Eye (tissue), 1 donor: Measurements from ENCODE around the gene SYNE1.
A peak's percentile ranks its signal among the peaks of the same experiment; 100 is the strongest.

Experiments
- DNase-seq: peaks from one replicate; pipeline ENCODE4 v3.0.0-alpha.2; 2015

Gene SYNE1

GRCh38 chr6:152123076-152123475, 514.1 kb downstream of the SYNE1 start:
- no peak for DNase-seq

GRCh38 chr6:152122434-152122833, 514.7 kb downstream of the SYNE1 start:
- no peak for DNase-seq

- DNase-seq, result no peak
Observed at GRCh38 chr6:152121910-152122309, 515.3 kb downstream of the SYNE1 start.

- no peak for DNase-seq
Observed at GRCh38 chr6:152119831-152120230, 517.3 kb downstream of the SYNE1 start.

- no peak for DNase-seq
Observed at GRCh38 chr6:152118678-152119077, 518.5 kb downstream of the SYNE1 start.

- DNase-seq, result no peak
Observed at GRCh38 chr6:152118224-152118623, 518.9 kb downstream of the SYNE1 start.

- DNase-seq, result no peak
Observed at GRCh38 chr6:152117156-152118133, 519.7 kb downstream of the SYNE1 start.

- DNase-seq, result no peak
Observed at GRCh38 chr6:152112491-152113261, 524.5 kb downstream of the SYNE1 start.

GRCh38 chr6:152110886-152111820, 526.0 kb downstream of the SYNE1 start:
- DNase-seq, result no peak

GRCh38 chr6:152107973-152108372, 529.2 kb downstream of the SYNE1 start:
- DNase-seq, result no peak

- DNase-seq, result no peak
Observed at GRCh38 chr6:152100183-152100618, 537.0 kb downstream of the SYNE1 start.

GRCh38 chr6:152099446-152100182, 537.5 kb downstream of the SYNE1 start:
- DNase-seq, result no peak

- DNase-seq, result no peak
Observed at GRCh38 chr6:152098683-152099082, 538.5 kb downstream of the SYNE1 start.

- peak; percentile 60 for DNase-seq
Observed at GRCh38 chr6:152096863-152097496, 540.2 kb downstream of the SYNE1 start.

GRCh38 chr6:152094992-152095592, 542.1 kb downstream of the SYNE1 start:
- peak; percentile 14 for DNase-seq

GRCh38 chr6:152094276-152094675, 542.9 kb downstream of the SYNE1 start:
- DNase-seq, result no peak

- DNase-seq, result no peak
Observed at GRCh38 chr6:152093711-152094110, 543.5 kb downstream of the SYNE1 start.

GRCh38 chr6:152091851-152092341, 545.3 kb downstream of the SYNE1 start:
- no peak for DNase-seq

- DNase-seq, result no peak
Observed at GRCh38 chr6:152091201-152091600, 546.0 kb downstream of the SYNE1 start.

GRCh38 chr6:152089992-152090391, 547.2 kb downstream of the SYNE1 start:
- no peak for DNase-seq

GRCh38 chr6:152087701-152088100, 549.5 kb downstream of the SYNE1 start:
- no peak for DNase-seq
